Measurements from ENCODE around the gene INAFM1.

GRCh38 chr19:47230921-47231214, 43.8 kb upstream of the INAFM1 start, which contains the start of gene BBC3:
- TF ChIP-seq, protein P1, sequence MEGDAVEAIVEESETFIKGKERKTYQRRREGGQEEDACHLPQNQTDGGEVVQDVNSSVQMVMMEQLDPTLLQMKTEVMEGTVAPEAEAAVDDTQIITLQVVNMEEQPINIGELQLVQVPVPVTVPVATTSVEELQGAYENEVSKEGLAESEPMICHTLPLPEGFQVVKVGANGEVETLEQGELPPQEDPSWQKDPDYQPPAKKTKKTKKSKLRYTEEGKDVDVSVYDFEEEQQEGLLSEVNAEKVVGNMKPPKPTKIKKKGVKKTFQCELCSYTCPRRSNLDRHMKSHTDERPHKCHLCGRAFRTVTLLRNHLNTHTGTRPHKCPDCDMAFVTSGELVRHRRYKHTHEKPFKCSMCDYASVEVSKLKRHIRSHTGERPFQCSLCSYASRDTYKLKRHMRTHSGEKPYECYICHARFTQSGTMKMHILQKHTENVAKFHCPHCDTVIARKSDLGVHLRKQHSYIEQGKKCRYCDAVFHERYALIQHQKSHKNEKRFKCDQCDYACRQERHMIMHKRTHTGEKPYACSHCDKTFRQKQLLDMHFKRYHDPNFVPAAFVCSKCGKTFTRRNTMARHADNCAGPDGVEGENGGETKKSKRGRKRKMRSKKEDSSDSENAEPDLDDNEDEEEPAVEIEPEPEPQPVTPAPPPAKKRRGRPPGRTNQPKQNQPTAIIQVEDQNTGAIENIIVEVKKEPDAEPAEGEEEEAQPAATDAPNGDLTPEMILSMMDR (IDR thresholded peaks at IDR 0.05; ENCODE audit: poor library complexity), result no peak
- TF ChIP-seq EZH2phosphoT487 (IDR thresholded peaks at IDR 0.05; ENCODE audit: low read depth, severe bottlenecking, unreplicated experiment), result no peak
